Fibroblast of skin of scalp (primary cell): Measurements from ENCODE around the gene MRGPRD.
A peak's percentile ranks its signal among the peaks of the same experiment; 100 is the strongest.
"Not testable (repeated sequence)": the region's sequence is repeated elsewhere in the genome, so short reads cannot be mapped to it uniquely, and the experiment has no call there.

Experiments
- DNase-seq: peaks from one replicate; pipeline ENCODE4 v3.0.0-alpha.2; 2013

MRGPRD gene

GRCh38 chr11:69005631-69006368 is 25.0 kb upstream of the MRGPRD start:
- no peak for DNase-seq

- DNase-seq = no peak
Measured at GRCh38 chr11:69005183-69005630, 24.4 kb upstream of the MRGPRD start.

- DNase-seq = no peak
Measured at GRCh38 chr11:69004411-69005182, 23.8 kb upstream of the MRGPRD start.

- DNase-seq = no peak
Measured at GRCh38 chr11:69003866-69004367, 23.1 kb upstream of the MRGPRD start.

- no peak for DNase-seq
Measured at GRCh38 chr11:69003301-69003865, 22.6 kb upstream of the MRGPRD start.

GRCh38 chr11:69002570-69003231 is 21.9 kb upstream of the MRGPRD start:
- DNase-seq = no peak

GRCh38 chr11:69002110-69002569 is 21.4 kb upstream of the MRGPRD start:
- no peak for DNase-seq

- no peak for DNase-seq
Measured at GRCh38 chr11:69001243-69002081, 20.7 kb upstream of the MRGPRD start.

- DNase-seq = peak; percentile 88
Measured at GRCh38 chr11:69000831-69001242, 20.1 kb upstream of the MRGPRD start.

- DNase-seq = no peak
Measured at GRCh38 chr11:69000391-69000790, 19.6 kb upstream of the MRGPRD start.

- DNase-seq = not testable (repeated sequence)
Measured at GRCh38 chr11:68999748-69000355, 19.1 kb upstream of the MRGPRD start.

- no peak for DNase-seq
Measured at GRCh38 chr11:68999093-68999747, 18.4 kb upstream of the MRGPRD start.

- DNase-seq = peak; percentile 44
Measured at GRCh38 chr11:68998390-68998911, 17.7 kb upstream of the MRGPRD start.

GRCh38 chr11:68997995-68998348 is 17.2 kb upstream of the MRGPRD start:
- no peak for DNase-seq

- no peak for DNase-seq
Measured at GRCh38 chr11:68997124-68997994, 16.6 kb upstream of the MRGPRD start.

- no peak for DNase-seq
Measured at GRCh38 chr11:68996376-68997123, 15.8 kb upstream of the MRGPRD start.

GRCh38 chr11:68994894-68995285 is 14.1 kb upstream of the MRGPRD start:
- peak; percentile 71 for DNase-seq

- no peak for DNase-seq
Measured at GRCh38 chr11:68994161-68994893, 13.5 kb upstream of the MRGPRD start.
